Caco-2 (cell line): ENCODE results near the gene GRAP. TPM values are rescaled to one million over a fixed set of nuclear protein-coding genes. Genes with fewer than 3 reads are reported as not detected.
A peak's percentile ranks its signal among the peaks of the same experiment; 100 is the strongest.

Source experiments
- BruUV-seq: library from RNA; stranded (reverse); fragments of 400-500 nt; replicated peaks from 2 replicates; lab custom pipeline; 2021; lab: Mats Ljungman, UMichigan
- CTCF ChIA-PET: fragments of 300-600 bp; sonication (Branson Sonifier 250); formaldehyde crosslinking; loops from one replicate; lab custom pipeline; 2022; ENCODE audit warnings: antibody characterized with exemption; lab: Charles Lee
- POLR2A ChIA-PET: fragments of 300-600 bp; sonication (Branson Sonifier 250); formaldehyde crosslinking; loops from one replicate; lab custom pipeline; 2022; ENCODE audit warnings: antibody characterized with exemption; lab: Charles Lee
- DNase-seq, 2 experiments: peaks; one replicate each; pipeline versions ENCODE4 v3.0.0 to v3.0.0-alpha.2; 2020 to 2022
- H3K27me3 ChIP-seq: replicated peaks from 2 replicates; pipeline ENCODE4 v1.6.0; 2011; ENCODE audit warnings: low read length; ENCODE audit not compliant: control insufficient read depth, insufficient read depth
- H3K36me3 ChIP-seq: 2 replicates; pipeline ENCODE4 v1.5.1; 2011; ENCODE audit warnings: low read length; ENCODE audit not compliant: control insufficient read depth, insufficient read depth
- H3K4me1 ChIP-seq: fragments of 250-450 bp; sonication (Bioruptor Pico); 2 replicates; pipeline ENCODE4 v1.5.1; 2020; ENCODE audit warnings: mild to moderate bottlenecking
- H3K4me3 ChIP-seq: 2 replicates; pipeline ENCODE4 v1.5.1; 2011; ENCODE audit warnings: low read depth, mild to moderate bottlenecking, control low read depth, low read length
- H3K9me3 ChIP-seq: fragments of 250-450 bp; sonication (Bioruptor Pico); 2 replicates; pipeline ENCODE4 v1.5.1; 2020; ENCODE audit warnings: mild to moderate bottlenecking, moderate library complexity
- H3K27ac Mint-ChIP-seq: one replicate; pipeline ENCODE4 v1.8.0; 2022; ENCODE audit warnings: mixed read lengths; ENCODE audit not compliant: unreplicated experiment
- H3K27me3 Mint-ChIP-seq: one replicate; pipeline ENCODE4 v1.8.0; 2022; ENCODE audit warnings: mixed read lengths; ENCODE audit not compliant: insufficient read depth, unreplicated experiment
- H3K36me3 Mint-ChIP-seq: one replicate; pipeline ENCODE4 v1.8.0; 2022; ENCODE audit warnings: mild to moderate bottlenecking, mixed read lengths; ENCODE audit not compliant: insufficient read depth, unreplicated experiment
- H3K4me1 Mint-ChIP-seq: one replicate; pipeline ENCODE4 v1.8.0; 2022; ENCODE audit warnings: low read depth, mixed read lengths; ENCODE audit not compliant: unreplicated experiment
- H3K4me3 Mint-ChIP-seq: one replicate; pipeline ENCODE4 v1.8.0; 2022; ENCODE audit warnings: mild to moderate bottlenecking, moderate library complexity, mixed read lengths; ENCODE audit not compliant: unreplicated experiment
- H3K9me3 Mint-ChIP-seq: one replicate; pipeline ENCODE4 v1.8.0; 2022; ENCODE audit warnings: mixed read lengths; ENCODE audit not compliant: unreplicated experiment
- intact Hi-C: fragments of 100-400 bp; cut with micrococcal nuclease; formaldehyde crosslinking; loops from one replicate; pipeline ENCODE4 v1.10.0; 2022; ENCODE audit not compliant: unreplicated experiment
- total RNA-seq: library from RNA; stranded (reverse); gene quantifications from 2 replicates; pipeline ENCODE4 v1.2.3, GENCODE V29; 2022
- TF ChIP-seq, protein P1 (sequence below), 2 experiments: fragments of 200-600 bp in 1 of 2; IDR thresholded peaks; 1 replicate in 1 of 2; 2 replicates in 1 of 2; pipeline versions ENCODE4 v1.5.1 to v1.8.0; 2011 to 2022; ENCODE audit warnings: antibody characterized with exemption in 1 of 2, control low read depth in 1 of 2, inconsistent platforms in 1 of 2, low read depth in 1 of 2, low read length in 1 of 2, mild to moderate bottlenecking in 1 of 2, moderate library complexity in 1 of 2; ENCODE audit not compliant: insufficient read depth in 1 of 2, severe bottlenecking in 1 of 2, unreplicated experiment in 1 of 2

GRAP gene
- total RNA-seq, 1 experiment from 2014 or later: 0.50 TPM

DNA sequence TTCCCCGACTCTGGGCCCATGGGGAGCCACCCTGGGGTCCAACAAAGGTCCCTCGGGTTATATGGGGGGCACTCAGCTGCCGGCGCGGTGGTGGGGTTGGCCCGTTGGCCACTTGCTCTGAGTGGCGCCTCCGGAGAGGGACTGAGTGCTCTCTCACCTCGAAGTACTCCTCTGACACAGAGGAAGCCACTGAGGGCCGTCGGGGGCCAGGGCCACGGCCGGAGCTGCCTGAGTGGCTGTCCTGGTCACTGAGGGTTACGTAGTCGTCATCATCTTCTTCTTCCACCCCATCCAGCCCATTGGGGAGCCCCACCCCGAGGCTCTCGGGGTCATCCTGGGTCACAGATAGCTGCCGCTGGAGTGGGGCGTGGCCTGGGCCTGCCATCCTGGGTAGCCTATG, 69.1 kb downstream of the GRAP start:
- Mint-ChIP-seq H3K27me3 (no peaks in the 10 kb centered on the region), H3K4me3 (no peak overlapping the region), H3K36me3 (peaks cover 53% of the 10 kb centered on the region), H3K27ac (no peak overlapping the region), H3K9me3 (no peaks in the 10 kb centered on the region), H3K4me1 (no peaks in the 10 kb centered on the region)
- intact Hi-C loops: no loop called here
- BruUV-seq: TSS peak; percentile 10
- ChIA-PET POLR2A (no interaction called here), CTCF (no interaction called here)
- peaks cover 2% of the 10 kb centered on the region for H3K36me3 ChIP-seq
- H3K4me1 ChIP-seq: peaks cover 11% of the 10 kb centered on the region; the same call in 1 of the 2 replicates
- no peaks in the 10 kb centered on the region for H3K9me3 ChIP-seq
- TF ChIP-seq, protein P1, sequence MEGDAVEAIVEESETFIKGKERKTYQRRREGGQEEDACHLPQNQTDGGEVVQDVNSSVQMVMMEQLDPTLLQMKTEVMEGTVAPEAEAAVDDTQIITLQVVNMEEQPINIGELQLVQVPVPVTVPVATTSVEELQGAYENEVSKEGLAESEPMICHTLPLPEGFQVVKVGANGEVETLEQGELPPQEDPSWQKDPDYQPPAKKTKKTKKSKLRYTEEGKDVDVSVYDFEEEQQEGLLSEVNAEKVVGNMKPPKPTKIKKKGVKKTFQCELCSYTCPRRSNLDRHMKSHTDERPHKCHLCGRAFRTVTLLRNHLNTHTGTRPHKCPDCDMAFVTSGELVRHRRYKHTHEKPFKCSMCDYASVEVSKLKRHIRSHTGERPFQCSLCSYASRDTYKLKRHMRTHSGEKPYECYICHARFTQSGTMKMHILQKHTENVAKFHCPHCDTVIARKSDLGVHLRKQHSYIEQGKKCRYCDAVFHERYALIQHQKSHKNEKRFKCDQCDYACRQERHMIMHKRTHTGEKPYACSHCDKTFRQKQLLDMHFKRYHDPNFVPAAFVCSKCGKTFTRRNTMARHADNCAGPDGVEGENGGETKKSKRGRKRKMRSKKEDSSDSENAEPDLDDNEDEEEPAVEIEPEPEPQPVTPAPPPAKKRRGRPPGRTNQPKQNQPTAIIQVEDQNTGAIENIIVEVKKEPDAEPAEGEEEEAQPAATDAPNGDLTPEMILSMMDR (IDR thresholded peaks at IDR 0.05; ENCODE audit: insufficient read depth in 1 of 2, low read depth in 1 of 2, low read length in 1 of 2, severe bottlenecking in 1 of 2, unreplicated experiment in 1 of 2): no peak
- no peak for DNase-seq
- H3K27me3 ChIP-seq: no peaks in the 10 kb centered on the region
- no peak overlapping the region for H3K4me3 ChIP-seq

DNA sequence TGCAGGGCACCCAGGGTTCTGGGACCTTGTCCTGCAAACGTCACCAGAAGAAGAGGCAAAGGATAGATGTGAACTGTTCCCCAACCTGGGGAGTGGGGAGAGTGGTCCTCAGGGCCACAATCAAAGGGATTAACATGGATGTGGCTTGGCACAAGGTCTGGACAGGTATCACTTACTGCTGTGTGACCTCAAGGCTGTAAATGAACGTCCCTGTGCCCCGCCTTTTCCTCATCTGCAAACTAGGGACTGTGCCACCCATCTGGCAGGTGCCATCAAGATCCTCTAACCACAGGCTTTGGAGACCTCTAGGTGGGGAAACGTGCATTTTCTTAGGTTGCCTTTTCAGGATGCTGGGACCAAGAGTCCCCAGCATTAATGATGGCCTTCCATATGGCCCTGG, 69.7 kb downstream of the GRAP start:
- no peak overlapping the region for H3K4me3 Mint-ChIP-seq
- TF ChIP-seq, protein P1 (IDR thresholded peaks at IDR 0.05; ENCODE audit: insufficient read depth in 1 of 2, low read depth in 1 of 2, low read length in 1 of 2, severe bottlenecking in 1 of 2, unreplicated experiment in 1 of 2): no peak
- Histone ChIP-seq H3K36me3 (peaks cover 2% of the 10 kb centered on the region), H3K4me3 (no peak overlapping the region), H3K27me3 (no peaks in the 10 kb centered on the region), H3K4me1 (peaks cover 6% of the 10 kb centered on the region; the same call in 1 of the 2 replicates), H3K9me3 (no peaks in the 10 kb centered on the region)
- CTCF ChIA-PET: no interaction called here
- H3K36me3 Mint-ChIP-seq: peaks cover 55% of the 10 kb centered on the region
- no peaks in the 10 kb centered on the region for H3K9me3 Mint-ChIP-seq
- intact Hi-C loops: no loop called here
- no TSS peak for BruUV-seq
- no peaks in the 10 kb centered on the region for H3K27me3 Mint-ChIP-seq
- POLR2A ChIA-PET: no interaction called here
- no peak for DNase-seq
- no peak overlapping the region for H3K27ac Mint-ChIP-seq
- H3K4me1 Mint-ChIP-seq: no peaks in the 10 kb centered on the region

DNA sequence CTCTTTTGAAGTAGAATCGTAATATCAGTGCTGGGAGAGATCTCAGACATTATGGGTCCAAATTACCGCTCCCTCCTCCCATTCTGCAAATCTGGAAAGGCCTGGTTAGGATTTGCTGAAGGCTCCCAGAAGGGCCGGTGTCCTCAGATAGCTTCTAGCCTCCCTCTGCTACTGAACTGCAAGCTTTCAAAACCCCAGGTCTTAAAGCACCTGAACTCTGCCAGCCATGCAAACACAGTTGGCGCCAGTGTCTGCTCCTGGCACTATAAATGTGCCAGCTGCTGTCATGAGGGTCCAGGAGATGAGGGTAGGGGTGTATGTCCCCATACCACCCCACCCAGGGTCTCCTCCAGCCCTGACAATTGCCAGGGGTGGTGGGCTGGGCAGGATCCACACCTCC, 70.6 kb downstream of the GRAP start:
- H3K36me3 ChIP-seq: peaks cover 2% of the 10 kb centered on the region
- Mint-ChIP-seq H3K4me1 (no peaks in the 10 kb centered on the region), H3K27me3 (no peaks in the 10 kb centered on the region), H3K4me3 (no peak overlapping the region), H3K9me3 (no peaks in the 10 kb centered on the region), H3K27ac (no peak overlapping the region), H3K36me3 (peaks cover 53% of the 10 kb centered on the region)
- DNase-seq: no peak
- ChIA-PET POLR2A (no interaction called here), CTCF (no interaction called here)
- intact Hi-C loops: no loop called here
- H3K27me3 ChIP-seq: no peaks in the 10 kb centered on the region
- H3K4me1 ChIP-seq: peaks cover 4% of the 10 kb centered on the region; the same call in 1 of the 2 replicates
- TF ChIP-seq, protein P1 (IDR thresholded peaks at IDR 0.05; ENCODE audit: insufficient read depth in 1 of 2, low read depth in 1 of 2, low read length in 1 of 2, severe bottlenecking in 1 of 2, unreplicated experiment in 1 of 2): no peak
- H3K9me3 ChIP-seq: no peaks in the 10 kb centered on the region
- no TSS peak for BruUV-seq
- H3K4me3 ChIP-seq: no peak overlapping the region
